NCI-H2107 treated with DMSO at 0.1 percent for 48 hours (cell line): ENCODE data around the gene MAGEE1.
A peak's percentile ranks its signal among the peaks of the same experiment; 100 is the strongest.

Source experiments
- DNase-seq: peaks from one replicate; lab custom pipeline; 2025; ENCODE audit not compliant: unreplicated experiment; lab: John Stamatoyannopoulos, UW

MAGEE1 gene, protein sequence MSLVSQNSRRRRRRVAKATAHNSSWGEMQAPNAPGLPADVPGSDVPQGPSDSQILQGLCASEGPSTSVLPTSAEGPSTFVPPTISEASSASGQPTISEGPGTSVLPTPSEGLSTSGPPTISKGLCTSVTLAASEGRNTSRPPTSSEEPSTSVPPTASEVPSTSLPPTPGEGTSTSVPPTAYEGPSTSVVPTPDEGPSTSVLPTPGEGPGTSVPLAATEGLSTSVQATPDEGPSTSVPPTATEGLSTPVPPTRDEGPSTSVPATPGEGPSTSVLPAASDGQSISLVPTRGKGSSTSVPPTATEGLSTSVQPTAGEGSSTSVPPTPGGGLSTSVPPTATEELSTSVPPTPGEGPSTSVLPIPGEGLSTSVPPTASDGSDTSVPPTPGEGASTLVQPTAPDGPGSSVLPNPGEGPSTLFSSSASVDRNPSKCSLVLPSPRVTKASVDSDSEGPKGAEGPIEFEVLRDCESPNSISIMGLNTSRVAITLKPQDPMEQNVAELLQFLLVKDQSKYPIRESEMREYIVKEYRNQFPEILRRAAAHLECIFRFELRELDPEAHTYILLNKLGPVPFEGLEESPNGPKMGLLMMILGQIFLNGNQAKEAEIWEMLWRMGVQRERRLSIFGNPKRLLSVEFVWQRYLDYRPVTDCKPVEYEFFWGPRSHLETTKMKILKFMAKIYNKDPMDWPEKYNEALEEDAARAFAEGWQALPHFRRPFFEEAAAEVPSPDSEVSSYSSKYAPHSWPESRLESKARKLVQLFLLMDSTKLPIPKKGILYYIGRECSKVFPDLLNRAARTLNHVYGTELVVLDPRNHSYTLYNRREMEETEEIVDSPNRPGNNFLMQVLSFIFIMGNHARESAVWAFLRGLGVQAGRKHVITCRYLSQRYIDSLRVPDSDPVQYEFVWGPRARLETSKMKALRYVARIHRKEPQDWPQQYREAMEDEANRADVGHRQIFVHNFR

DNA sequence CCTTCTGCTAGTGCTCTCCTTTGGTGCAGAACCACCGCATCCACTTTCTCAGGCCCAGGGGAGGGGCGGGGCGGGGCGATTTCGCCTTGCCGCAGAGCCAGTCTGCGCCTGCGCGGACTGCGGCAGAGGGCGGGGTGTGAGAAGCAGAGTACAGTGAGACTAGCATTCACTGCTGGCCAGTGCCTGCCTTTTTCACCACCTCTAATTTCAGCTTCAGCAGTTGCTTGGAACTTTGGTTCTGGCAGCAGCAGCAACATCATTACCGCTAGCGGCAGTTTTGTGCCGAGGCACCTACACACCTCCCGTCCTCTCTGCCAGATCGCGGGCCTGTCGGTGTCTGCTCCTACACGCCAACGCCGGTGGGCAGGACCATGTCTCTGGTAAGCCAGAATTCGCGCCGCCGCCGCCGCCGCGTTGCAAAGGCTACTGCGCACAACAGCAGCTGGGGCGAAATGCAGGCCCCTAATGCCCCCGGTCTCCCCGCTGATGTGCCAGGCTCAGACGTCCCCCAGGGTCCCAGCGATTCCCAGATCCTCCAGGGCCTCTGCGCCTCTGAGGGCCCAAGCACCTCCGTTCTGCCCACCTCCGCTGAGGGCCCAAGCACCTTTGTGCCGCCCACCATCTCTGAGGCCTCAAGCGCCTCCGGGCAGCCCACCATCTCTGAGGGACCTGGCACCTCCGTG is at the start of gene MAGEE1:
Gene MAGEE1 (plus strand): TSS at position 151 of the 683 bp plus-strand sequence. CDS start 221 bp downstream, at position 372.
- peak; percentile 38 for DNase-seq

DNA sequence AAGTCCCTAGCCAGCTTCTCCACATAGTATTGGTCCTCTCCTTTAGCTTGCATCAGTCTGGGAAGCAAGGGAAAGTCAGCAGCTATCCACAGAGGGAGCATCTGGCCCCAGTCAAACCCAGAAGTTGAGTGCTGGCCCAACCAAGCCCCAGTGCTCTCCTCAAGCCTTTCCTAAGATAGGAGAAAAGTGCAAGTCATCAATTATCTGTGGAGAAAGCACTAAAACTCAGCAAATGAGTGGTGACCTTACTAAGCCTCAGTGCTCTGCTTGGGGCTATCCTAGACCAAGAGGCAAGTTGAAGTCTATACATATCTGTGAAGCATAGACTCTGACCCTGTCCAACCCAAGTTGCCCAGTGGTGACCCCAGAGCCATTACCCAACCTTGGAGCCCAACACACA is 28.5 kb upstream of the MAGEE1 start:
- DNase-seq: no peak

DNA sequence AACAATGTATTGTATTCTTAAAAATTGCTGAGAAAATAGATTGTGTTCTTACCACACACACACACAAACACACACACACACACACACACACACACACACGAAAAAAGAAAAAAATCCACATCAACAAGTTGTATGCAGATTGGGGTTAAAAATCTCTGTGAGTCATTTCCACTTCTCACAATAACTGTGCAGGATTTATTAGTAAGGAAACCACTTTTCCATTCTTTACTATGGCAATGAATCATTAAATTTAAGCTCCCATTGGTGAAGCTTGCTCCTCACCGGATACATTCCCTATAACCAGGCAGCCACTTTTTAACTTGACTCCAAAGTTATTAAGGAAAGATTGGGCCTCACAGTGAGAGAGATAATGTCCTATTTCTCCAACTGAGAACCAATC is 19.7 kb upstream of the MAGEE1 start:
- DNase-seq: no peak

DNA sequence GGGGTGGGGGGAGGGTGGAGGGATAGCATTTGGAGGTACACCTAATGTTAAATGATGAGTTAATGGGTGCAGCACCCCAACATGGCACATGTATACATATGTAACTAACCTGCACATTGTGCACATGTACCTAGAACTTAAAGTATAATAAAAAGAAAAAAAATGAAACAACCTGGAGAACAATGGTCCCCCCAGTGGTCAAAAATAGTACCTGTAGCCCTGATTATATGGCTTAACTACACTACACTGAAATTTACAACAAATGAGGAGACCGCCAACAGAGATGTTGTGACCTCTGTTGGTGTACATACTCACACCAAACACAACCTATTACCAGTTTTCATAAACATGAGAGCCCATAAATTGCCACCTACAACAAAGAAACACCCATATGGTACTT is 7.3 kb upstream of the MAGEE1 start:
- DNase-seq: no peak

DNA sequence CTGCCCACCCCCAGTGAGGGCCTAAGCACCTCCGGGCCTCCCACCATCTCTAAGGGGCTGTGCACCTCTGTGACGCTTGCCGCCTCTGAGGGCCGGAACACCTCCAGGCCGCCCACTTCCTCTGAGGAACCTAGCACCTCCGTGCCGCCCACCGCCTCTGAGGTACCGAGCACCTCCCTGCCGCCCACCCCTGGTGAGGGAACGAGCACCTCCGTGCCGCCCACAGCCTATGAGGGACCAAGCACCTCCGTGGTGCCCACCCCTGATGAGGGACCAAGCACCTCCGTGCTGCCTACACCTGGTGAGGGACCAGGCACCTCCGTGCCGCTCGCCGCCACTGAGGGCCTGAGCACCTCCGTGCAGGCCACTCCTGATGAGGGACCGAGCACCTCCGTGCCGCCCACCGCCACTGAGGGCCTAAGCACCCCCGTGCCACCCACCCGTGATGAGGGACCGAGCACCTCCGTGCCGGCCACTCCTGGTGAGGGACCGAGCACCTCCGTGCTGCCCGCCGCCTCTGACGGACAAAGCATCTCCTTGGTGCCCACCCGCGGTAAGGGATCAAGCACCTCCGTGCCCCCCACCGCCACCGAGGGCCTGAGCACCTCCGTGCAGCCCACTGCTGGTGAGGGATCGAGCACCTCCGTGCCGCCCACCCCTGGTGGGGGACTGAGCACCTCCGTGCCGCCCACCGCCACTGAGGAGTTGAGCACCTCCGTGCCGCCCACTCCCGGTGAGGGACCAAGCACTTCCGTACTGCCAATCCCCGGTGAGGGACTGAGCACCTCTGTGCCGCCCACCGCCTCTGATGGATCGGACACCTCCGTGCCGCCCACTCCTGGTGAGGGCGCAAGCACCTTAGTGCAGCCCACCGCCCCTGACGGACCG is 977 bp downstream of the MAGEE1 start:
- no peak for DNase-seq

DNA sequence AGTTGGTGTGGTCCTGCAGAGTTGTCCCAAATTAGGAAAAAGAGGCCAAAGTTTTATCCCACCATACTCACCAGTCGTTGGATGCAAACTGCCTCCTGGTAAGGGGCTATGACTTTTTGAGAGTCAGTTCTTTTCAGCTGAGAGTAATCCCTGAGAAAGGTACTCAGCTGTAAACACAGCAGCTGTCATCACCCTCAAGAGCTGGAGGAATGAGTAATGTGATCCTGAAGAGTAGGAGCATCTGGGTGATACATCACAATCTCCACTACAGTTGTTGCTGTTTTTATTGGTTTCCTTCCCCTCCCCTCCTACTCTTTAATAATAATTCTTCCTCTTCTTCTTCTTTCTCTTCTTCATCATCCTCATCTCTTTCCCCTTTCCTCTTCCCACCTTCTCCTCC is 5.7 kb downstream of the MAGEE1 start:
- DNase-seq: no peak

DNA sequence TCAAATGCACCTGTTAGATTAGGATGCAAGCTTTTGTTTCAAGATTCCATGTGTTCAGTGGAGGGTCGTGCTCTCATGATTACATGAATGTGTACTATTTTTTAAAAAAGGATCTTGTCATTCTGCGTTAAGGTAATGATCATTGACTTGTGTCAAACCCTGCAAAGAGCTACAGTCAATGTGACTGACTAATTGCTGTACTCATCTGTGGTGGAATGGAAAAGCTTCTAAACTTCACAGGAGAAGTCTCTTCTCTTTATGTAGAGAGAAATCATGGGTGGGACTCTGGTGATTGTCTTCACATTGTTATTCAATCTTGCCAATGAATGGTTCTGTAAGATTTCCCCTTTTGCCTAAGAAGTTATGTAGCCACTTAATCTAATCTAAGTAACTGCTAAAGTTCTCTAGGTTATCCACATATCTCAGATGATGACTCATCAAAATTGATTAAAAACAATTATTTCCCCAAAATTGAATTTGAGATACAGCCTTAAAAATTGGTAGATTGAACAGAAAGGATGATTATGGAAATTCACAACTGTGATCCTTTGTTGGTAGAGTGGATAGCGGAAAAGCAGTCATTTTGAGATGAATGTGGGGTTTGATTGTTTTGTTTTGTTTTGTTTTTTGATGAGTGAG is 6.7 kb downstream of the MAGEE1 start:
- DNase-seq: no peak

DNA sequence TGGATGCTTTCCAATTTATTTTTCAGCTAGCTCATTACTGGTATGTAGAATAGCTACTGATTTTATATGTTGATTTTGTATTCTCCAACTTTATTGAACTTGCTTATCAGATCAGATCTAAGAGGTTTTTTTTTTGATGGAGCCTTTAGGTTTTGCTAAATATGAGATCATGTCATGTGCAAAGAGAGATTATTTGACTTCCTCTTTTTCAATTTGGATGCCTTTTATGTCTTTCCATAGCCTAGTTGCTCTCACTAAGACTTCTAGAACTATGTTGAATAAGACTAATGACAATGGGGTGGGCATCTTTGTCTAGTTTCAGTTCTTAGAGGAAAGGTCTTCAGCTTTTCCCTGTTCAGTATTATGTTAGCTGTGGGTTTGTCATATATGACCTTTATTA is 11.7 kb downstream of the MAGEE1 start:
- DNase-seq: no peak

DNA sequence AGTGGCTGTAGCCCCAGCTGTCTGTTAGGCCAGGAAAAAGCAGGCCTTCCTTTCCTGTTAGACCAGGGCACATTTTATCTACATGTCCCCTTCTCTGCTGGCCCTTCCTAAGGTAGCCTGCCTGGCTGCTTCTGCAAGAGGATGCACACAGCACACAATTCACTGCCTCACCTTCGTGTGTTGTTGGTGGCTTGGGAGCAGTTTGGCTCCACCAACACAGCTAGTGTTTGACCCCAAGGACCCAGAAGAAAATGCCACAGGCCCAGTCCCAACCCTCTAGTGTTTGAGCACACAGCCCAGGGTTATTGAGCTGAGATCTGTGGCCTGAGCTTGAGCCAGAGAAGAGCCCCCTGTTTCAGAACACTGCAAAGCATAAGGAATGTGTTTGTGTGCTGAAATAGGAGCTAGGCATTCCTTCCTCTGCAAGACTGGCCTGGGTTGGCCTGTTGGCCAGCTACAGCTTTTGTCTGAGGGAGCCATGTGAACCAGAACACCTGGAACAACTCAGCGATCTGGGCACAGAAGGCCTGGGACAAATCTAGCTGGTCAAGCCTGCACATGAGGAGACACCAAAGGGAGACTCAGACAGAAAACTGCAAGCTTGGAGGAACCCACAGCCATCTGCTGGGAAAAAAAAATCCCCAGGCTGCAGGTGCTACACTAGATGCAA is 26.4 kb downstream of the MAGEE1 start:
- no peak for DNase-seq

DNA sequence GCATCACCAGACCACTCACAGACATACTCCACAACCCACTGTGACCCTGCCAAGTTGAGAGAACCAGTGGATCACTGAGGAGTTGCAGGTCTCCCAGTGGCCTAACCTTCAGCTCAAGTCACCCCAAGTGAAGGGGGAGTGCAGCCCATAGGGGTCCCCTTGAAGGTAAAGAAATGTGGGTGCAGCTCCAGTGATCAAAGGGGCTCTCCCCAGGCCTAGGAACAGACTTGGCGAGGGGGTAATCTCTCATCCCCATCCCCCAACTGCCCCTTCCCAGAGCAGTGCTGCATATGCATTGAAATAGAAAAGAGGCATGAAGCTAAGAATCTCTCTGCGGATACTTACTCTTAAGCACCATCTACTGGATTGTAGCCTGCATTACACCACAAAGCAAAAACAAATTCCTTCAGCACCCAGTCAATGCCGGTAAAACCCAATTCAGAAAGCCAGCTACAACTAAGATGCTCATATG is 27.0 kb downstream of the MAGEE1 start:
- peak; percentile 29 for DNase-seq

DNA sequence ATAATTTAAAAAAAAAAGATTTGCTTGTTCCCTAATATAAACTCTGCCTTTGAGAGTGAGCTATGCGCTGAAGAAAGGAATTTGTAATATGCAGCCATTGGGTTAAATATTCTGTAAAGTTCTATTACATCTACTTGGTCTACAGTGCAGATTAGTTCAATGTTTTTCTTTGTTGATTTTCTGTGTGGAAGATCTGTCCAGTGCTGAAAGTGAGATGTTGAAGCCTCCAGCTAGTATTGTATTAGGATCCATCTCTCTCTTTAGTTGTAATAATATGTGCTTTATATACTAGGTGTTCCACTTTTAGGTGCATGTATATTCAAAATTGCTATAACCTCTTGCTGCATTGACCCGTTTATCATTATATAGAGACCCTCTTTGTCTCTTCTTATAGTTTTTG is 49.8 kb downstream of the MAGEE1 start:
- no peak for DNase-seq
